K562 (cell line): ENCODE results near the gene SKIC2. TPM values are rescaled to one million over a fixed set of nuclear protein-coding genes. Genes with fewer than 3 reads are reported as not detected.

Experiments
- ATAC-seq: fragments of 200-7000 bp; cut with Tn5 transposase; 3 replicates; pipeline ENCODE4 v1.9.1; 2020; ENCODE audit warnings: moderate library complexity
- BruUV-seq: library from RNA; stranded (reverse); fragments of 400-500 nt; replicated peaks from 2 replicates; lab custom pipeline; 2021; lab: Mats Ljungman, UMichigan
- CTCF ChIA-PET: fragments of 300-600 bp; formaldehyde crosslinking; extraction: SDS; loops from one replicate; lab custom pipeline; 2021; ENCODE audit warnings: low intra/inter-chr PET ratio; lab: Yijun Ruan, JAX
- POLR2A ChIA-PET: fragments of 300-600, 350-650 bp; sonication (Branson Sonifier 250); formaldehyde crosslinking; extraction: SDS; loops from one replicate; lab custom pipeline; 2021; ENCODE audit warnings: antibody characterized with exemption, inconsistent platforms; lab: Yijun Ruan, JAX
- DNase-seq, 4 experiments: peaks; one replicate each; pipeline versions ENCODE4 v3.0.0 to v3.0.0-alpha.2; 2011 to 2018; ENCODE audit warnings: low spot score in 3 of 4, mixed read lengths in 3 of 4; ENCODE audit errors: extremely low read depth in 1 of 4
- FAIRE-seq: peaks from 2 replicates; lab custom pipeline; 2011; peaks lifted over from hg19 to GRCh38; lab: Jason Lieb, UNC
- H2AFZ ChIP-seq: 2 replicates; pipeline ENCODE4 v1.6.0; 2011; ENCODE audit warnings: low read depth, low read length, control low read depth, inconsistent platforms
- H3K27ac ChIP-seq: fragments of 200-600 bp; 3 replicates; pipeline ENCODE4 v1.8.0; 2011; ENCODE audit warnings: low read depth, mild to moderate bottlenecking, control low read depth, inconsistent platforms, low read length, moderate library complexity, mixed read lengths; ENCODE audit errors: extremely low read depth
- H3K27me3 ChIP-seq, 2 experiments: fragments of 300-600 bp in 1 of 2; 2 replicates in 1 of 2; 3 replicates in 1 of 2; pipeline versions ENCODE4 v1.6.0 to v1.8.0; 2011; ENCODE audit warnings: inconsistent platforms in 2 of 2, low read length in 2 of 2, mild to moderate bottlenecking in 1 of 2, mixed read lengths in 1 of 2, moderate library complexity in 1 of 2; ENCODE audit not compliant: control insufficient read depth in 2 of 2, insufficient read depth in 2 of 2
- H3K36me3 ChIP-seq: fragments of 300-600 bp; 3 replicates; pipeline ENCODE4 v1.8.0; 2011; ENCODE audit warnings: mild to moderate bottlenecking, low read length, inconsistent platforms; ENCODE audit not compliant: control insufficient read depth, insufficient read depth
- H3K4me1 ChIP-seq, 2 experiments: fragments of 200-600 bp in 1 of 2; replicated peaks in 1 of 2; 2 replicates in 1 of 2; 3 replicates in 1 of 2; pipeline versions ENCODE4 v1.5.1 to v1.8.0; 2011; ENCODE audit warnings: inconsistent platforms in 2 of 2, low read length in 2 of 2, mild to moderate bottlenecking in 1 of 2, mixed read lengths in 1 of 2, moderate library complexity in 1 of 2; ENCODE audit not compliant: control insufficient read depth in 2 of 2, insufficient read depth in 2 of 2
- H3K4me2 ChIP-seq: 2 replicates; pipeline ENCODE4 v1.6.1; 2011; ENCODE audit warnings: low read length, control low read depth, inconsistent platforms, mixed read lengths; ENCODE audit not compliant: insufficient read depth
- H3K4me3 ChIP-seq: fragments of 200-600 bp; sonication (generic), shearing (Covaris generic); 2 replicates; pipeline ENCODE4 v1.5.1; 2016; ENCODE audit warnings: control low read depth, inconsistent platforms
- H3K79me2 ChIP-seq: fragments of 200-600 bp; 3 replicates; pipeline ENCODE4 v1.8.0; 2011; ENCODE audit warnings: low read length, inconsistent platforms; ENCODE audit not compliant: control insufficient read depth, insufficient read depth
- H3K9ac ChIP-seq, 2 experiments: 2 replicates each; pipeline versions ENCODE4 v1.6.0 to v1.6.1; 2011; ENCODE audit warnings: low read depth in 2 of 2, low read length in 2 of 2, control low read depth in 1 of 2, inconsistent platforms in 1 of 2, mild to moderate bottlenecking in 1 of 2, mixed read lengths in 1 of 2; ENCODE audit not compliant: insufficient read depth in 1 of 2
- H3K9me1 ChIP-seq: one replicate; pipeline ENCODE4 v1.6.0; 2011; ENCODE audit warnings: inconsistent platforms, mild to moderate bottlenecking, low read length, moderate library complexity; ENCODE audit not compliant: control insufficient read depth, insufficient read depth
- H3K9me3 ChIP-seq: replicated peaks from 2 replicates; pipeline ENCODE4 v1.5.1; 2011; ENCODE audit warnings: low read depth, low read length, inconsistent platforms; ENCODE audit not compliant: control insufficient read depth, insufficient read depth
- H4K20me1 ChIP-seq: replicated peaks from 2 replicates; pipeline ENCODE4 v1.6.1; 2011; ENCODE audit warnings: low read length, inconsistent platforms, mixed read lengths; ENCODE audit not compliant: control insufficient read depth, insufficient read depth
- ARHGAP35 ChIP-seq: fragments of 450-650 bp; IDR thresholded peaks from 2 replicates; pipeline ENCODE4 v1.6.1; 2018; ENCODE audit not compliant: partially characterized antibody
- C11orf30 ChIP-seq: fragments of 450-650 bp; IDR thresholded peaks from 2 replicates; pipeline ENCODE4 v1.6.1; 2016; ENCODE audit warnings: low read depth, mild to moderate bottlenecking
- ELF1 ChIP-seq: fragments of 200-800 bp; sonication (Bioruptor generic); IDR thresholded peaks from 2 replicates; pipeline ENCODE4 v1.6.1; 2016; ENCODE audit warnings: missing genetic modification characterization, missing compliant biosample characterization
- HSF4 ChIP-seq: fragments of 250-450 bp; sonication (Bioruptor Pico); IDR thresholded peaks from 2 replicates; pipeline ENCODE4 v2.1.2; 2022; ENCODE audit warnings: mild to moderate bottlenecking, moderate library complexity, borderline replicate concordance
- KDM5B ChIP-seq: fragments of 200-600 bp; sonication (generic); IDR thresholded peaks from 2 replicates; pipeline ENCODE4 v1.6.1; 2012; ENCODE audit warnings: low read depth, mild to moderate bottlenecking, moderate library complexity, low read length, control low read depth, inconsistent platforms; ENCODE audit not compliant: insufficient replicate concordance
- MED1 ChIP-seq: sonication (generic); formaldehyde crosslinking; IDR thresholded peaks from 2 replicates; pipeline ENCODE4 v1.8.1; 2023; ENCODE audit warnings: missing genetic modification reagents, borderline replicate concordance
- POLR2G ChIP-seq: fragments of 200-400 bp; formaldehyde crosslinking; IDR thresholded peaks from 2 replicates; pipeline ENCODE4 v1.6.1; 2017; ENCODE audit warnings: low read depth, mild to moderate bottlenecking, antibody characterized with exemption, low read length, moderate library complexity
- RB1 ChIP-seq: fragments of 450-650 bp; IDR thresholded peaks from 2 replicates; pipeline ENCODE4 v1.6.1; 2017; ENCODE audit warnings: low read depth, mild to moderate bottlenecking
- RBFOX2 ChIP-seq: fragments of 200-400 bp; formaldehyde crosslinking; IDR thresholded peaks from 2 replicates; pipeline ENCODE4 v1.6.1; 2017; ENCODE audit warnings: low read depth, mild to moderate bottlenecking, low read length, moderate library complexity
- SMARCC2 ChIP-seq: fragments of 450-650 bp; IDR thresholded peaks from 2 replicates; pipeline ENCODE4 v1.6.1; 2017; ENCODE audit warnings: antibody characterized with exemption, moderate library complexity, mild to moderate bottlenecking, low read depth
- ZBTB7A ChIP-seq: IDR thresholded peaks from 2 replicates; pipeline ENCODE4 v1.6.1; 2011; ENCODE audit warnings: low read depth, mild to moderate bottlenecking, low read length, moderate library complexity, borderline replicate concordance; ENCODE audit not compliant: control insufficient read depth
- ZBTB9 ChIP-seq: fragments of 450-650 bp; formaldehyde crosslinking; IDR thresholded peaks from 2 replicates; pipeline ENCODE4 v1.4.0; 2020; ENCODE audit warnings: mild to moderate bottlenecking, moderate library complexity
- ZNF175 ChIP-seq: fragments of 200-800 bp; sonication (Bioruptor generic); IDR thresholded peaks from 2 replicates; pipeline ENCODE4 v1.6.1; 2016; ENCODE audit warnings: low read depth, mild to moderate bottlenecking, missing genetic modification characterization, missing compliant biosample characterization
- ZNF316 ChIP-seq: fragments of 450-650 bp; IDR thresholded peaks from 2 replicates; pipeline ENCODE4 v1.6.1; 2016
- WGBS: fragments of 100-300 bp; shearing (Covaris generic); methylation state at CpG from one replicate; pipeline ENCODE4 v1.1.6; 2016; ENCODE audit warnings: low coverage, mixed read lengths; ENCODE audit not compliant: insufficient coverage; ENCODE audit errors: missing lambda C conversion rate; 5-methylcytosine and 5-hydroxymethylcytosine counted together
- in situ Hi-C: fragments of 300-500 bp; cut with MboI; formaldehyde crosslinking; loops from 4 replicates; pipeline ENCODE4 v1.15.0; 2018; ENCODE audit warnings: inconsistent platforms, mixed read lengths
- intact Hi-C: fragments of 100-400 bp; cut with micrococcal nuclease; formaldehyde crosslinking; loops from 2 replicates; pipeline ENCODE4 v1.14.2; 2022
- polyA plus RNA-seq, 8 experiments: library from polyadenylated mRNA; depleted of rRNA in 4 of 8; stranded (reverse) in 5 of 8; unstranded in 3 of 8; fragments of >200 nt; fragmentation: Nextera tagmentation in 2 of 8; fragmentation: Illumina TruSeq in 1 of 8; extraction: Ambion mirVana in 2 of 8; extraction: Trizol in 1 of 8; gene quantifications; 2 replicates each; pipeline versions ENCODE4 v1.2.1 to v1.2.3, GENCODE V29; 2011 to 2014; ENCODE audit warnings: inconsistent platforms in 1 of 8, missing spikeins in 1 of 8
- total RNA-seq, 7 experiments: library from RNA; depleted of rRNA in 6 of 7; stranded (reverse); fragments of >200 nt in 6 of 7; fragmentation: Illumina TruSeq in 2 of 7; extraction: Trizol in 2 of 7; gene quantifications; 2 replicates each; pipeline versions ENCODE4 v1.2.1 to v1.2.3, GENCODE V29; 2011 to 2021; ENCODE audit warnings: low replicate concordance in 1 of 7

Gene SKIC2
- total and polyA plus RNA-seq, 9 of the 15 experiments (the other 6 are each of a cell fraction or from before 2014, with no cell fraction given) = 3.3 to 94.6 (median 38.8) TPM

GRCh38 chr6:31970604-31971271 lies 11.8 kb downstream of the SKIC2 start:
- peak overlapping the region; percentile 84 for H3K27ac ChIP-seq
- no peak for DNase-seq
- FAIRE-seq = no peak
- BruUV-seq = no TSS peak
- TF ChIP-seq ELF1 (no peak), ARHGAP35 (no peak), POLR2G (peak; percentile 72), C11orf30 (peak; percentile 28; the same call in 1 of the 2 replicates), MED1 (0 out of 2 replicates have a peak, but pooled peaks have one; percentile 43), HSF4 (CRISPR knock-in tag) (no peak), RBFOX2 (peak; percentile 67), ZBTB9 (CRISPR knock-in tag) (0 out of 2 replicates have a peak, but pooled peaks have one; percentile 27), KDM5B (peak; percentile 36), ZNF316 (peak; percentile 62), ZNF175 (CRISPR knock-in tag) (no peak), SMARCC2 (no peak), RB1 (no peak), ZBTB7A (peak; percentile 40; the same call in 1 of the 2 replicates)
- H3K36me3 ChIP-seq = peaks cover 63% of the 10 kb centered on the region
- intact Hi-C loops = loop anchor here (10.0 kb wide), 1 partner anchor 236 kb away; the partner anchor contains the start of gene CLIC1
- no peaks in the 10 kb centered on the region for H3K9me3 ChIP-seq
- no peaks in the 10 kb centered on the region for H3K27me3 ChIP-seq
- ChIA-PET POLR2A (interaction anchor here (0.7 to 5.8 kb wide), 11 partner anchors 9 to 310 kb away, joined by 3 to 74 read pairs (median 4); partner anchors contain the start of genes C6orf47, FKBPL, NELFE and SKIC2), CTCF (no interaction called here)
- no peaks in the 10 kb centered on the region for H3K9me1 ChIP-seq
- H3K79me2 ChIP-seq = peaks cover 48% of the 10 kb centered on the region
- ATAC-seq = no peak
- H3K4me3 ChIP-seq = peak overlapping the region; percentile 56
- no peaks in the 10 kb centered on the region for H4K20me1 ChIP-seq
- WGBS = 55% methylated on average over 17 of the region's 18 CpGs
- H2AFZ ChIP-seq = no peak overlapping the region
- in situ Hi-C loops = loop anchor here (5.0 kb wide), 1 partner anchor 47 kb away; no protein-coding TSS in a partner anchor
- H3K9ac ChIP-seq = peak overlapping the region; percentile 90 to 96
- peak overlapping the region; percentile 99 for H3K4me2 ChIP-seq
- H3K4me1 ChIP-seq = peaks cover 56 to 61% of the 10 kb centered on the region in 2 experiments; a peak in 4 of 5 replicates
